Measurements from ENCODE around the gene RNF175. TPM values are rescaled to one million over a fixed set of nuclear protein-coding genes. Genes with fewer than 3 reads are reported as not detected.

The RNF175 gene
- total RNA-seq, 1 experiment from 2014 or later = 0.54 TPM

DNA sequence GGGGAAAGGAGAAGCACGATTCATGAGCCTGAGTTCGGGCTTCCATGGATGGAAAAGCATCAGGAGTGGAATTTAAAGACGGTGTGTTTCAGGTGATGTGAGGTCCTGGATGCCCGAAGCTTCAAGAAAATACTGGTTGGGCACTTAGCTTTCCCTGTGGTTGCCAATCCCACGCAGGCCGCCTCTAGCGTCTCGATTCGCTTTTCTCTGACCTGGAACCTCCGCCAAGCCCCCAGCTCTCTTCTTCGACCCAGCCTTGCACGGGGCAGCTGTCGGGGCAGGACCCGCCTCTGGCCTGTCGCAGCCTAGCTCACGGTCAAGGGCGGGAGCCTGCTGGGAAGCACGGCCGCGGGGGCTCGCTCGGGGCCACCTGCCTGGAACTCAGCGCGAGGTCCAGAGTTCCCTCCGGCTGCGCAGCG lies 76.1 kb downstream of the RNF175 start:
- BruUV-seq (replicated peaks) = no TSS peak
- Mint-ChIP-seq H3K9me3 (ENCODE audit: low read depth, unreplicated experiment) (no peaks in the 10 kb centered on the region), H3K36me3 (ENCODE audit: insufficient read depth, unreplicated experiment) (peaks cover 16% of the 10 kb centered on the region), H3K27ac (ENCODE audit: unreplicated experiment) (peak overlapping the region; percentile 17), H3K4me1 (ENCODE audit: low read depth, unreplicated experiment) (no peaks in the 10 kb centered on the region), H3K4me3 (ENCODE audit: low read depth, unreplicated experiment) (peak overlapping the region; percentile 62), H3K27me3 (ENCODE audit: unreplicated experiment) (no peaks in the 10 kb centered on the region)
- CTCF ChIA-PET = no interaction called here
- DNase-seq = no peak
- intact Hi-C loops (cut with micrococcal nuclease; ENCODE audit: unreplicated experiment) = no loop called here
- TF ChIP-seq, protein P1, sequence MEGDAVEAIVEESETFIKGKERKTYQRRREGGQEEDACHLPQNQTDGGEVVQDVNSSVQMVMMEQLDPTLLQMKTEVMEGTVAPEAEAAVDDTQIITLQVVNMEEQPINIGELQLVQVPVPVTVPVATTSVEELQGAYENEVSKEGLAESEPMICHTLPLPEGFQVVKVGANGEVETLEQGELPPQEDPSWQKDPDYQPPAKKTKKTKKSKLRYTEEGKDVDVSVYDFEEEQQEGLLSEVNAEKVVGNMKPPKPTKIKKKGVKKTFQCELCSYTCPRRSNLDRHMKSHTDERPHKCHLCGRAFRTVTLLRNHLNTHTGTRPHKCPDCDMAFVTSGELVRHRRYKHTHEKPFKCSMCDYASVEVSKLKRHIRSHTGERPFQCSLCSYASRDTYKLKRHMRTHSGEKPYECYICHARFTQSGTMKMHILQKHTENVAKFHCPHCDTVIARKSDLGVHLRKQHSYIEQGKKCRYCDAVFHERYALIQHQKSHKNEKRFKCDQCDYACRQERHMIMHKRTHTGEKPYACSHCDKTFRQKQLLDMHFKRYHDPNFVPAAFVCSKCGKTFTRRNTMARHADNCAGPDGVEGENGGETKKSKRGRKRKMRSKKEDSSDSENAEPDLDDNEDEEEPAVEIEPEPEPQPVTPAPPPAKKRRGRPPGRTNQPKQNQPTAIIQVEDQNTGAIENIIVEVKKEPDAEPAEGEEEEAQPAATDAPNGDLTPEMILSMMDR (IDR thresholded peaks at IDR 0.05; ENCODE audit: unreplicated experiment) = no peak

DNA sequence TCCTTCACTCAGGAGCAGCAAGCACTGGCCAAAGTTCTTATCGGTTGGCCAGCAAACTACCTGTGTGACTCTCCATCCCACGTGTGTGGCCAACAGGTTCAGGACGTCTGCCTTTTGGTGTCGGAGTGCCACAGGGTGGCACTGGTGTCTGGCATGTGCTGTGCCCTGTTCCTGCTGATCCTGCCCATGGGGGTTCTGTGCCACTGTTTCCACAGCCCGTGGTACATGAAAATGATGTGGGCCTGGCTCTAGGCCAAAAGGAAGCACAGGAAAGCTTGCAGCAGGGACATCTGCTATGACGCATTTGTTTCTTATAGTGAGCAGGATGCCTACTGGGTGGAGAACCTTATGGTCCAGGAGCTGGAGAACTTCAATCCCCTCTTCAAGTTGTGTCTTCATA lies 80.3 kb downstream of the RNF175 start:
- TF ChIP-seq, protein P1 (IDR thresholded peaks at IDR 0.05; ENCODE audit: unreplicated experiment) = no peak
- Mint-ChIP-seq H3K27ac (ENCODE audit: unreplicated experiment) (no peak overlapping the region), H3K4me1 (ENCODE audit: low read depth, unreplicated experiment) (no peaks in the 10 kb centered on the region), H3K9me3 (ENCODE audit: low read depth, unreplicated experiment) (no peaks in the 10 kb centered on the region), H3K36me3 (ENCODE audit: insufficient read depth, unreplicated experiment) (peaks cover 9% of the 10 kb centered on the region), H3K27me3 (ENCODE audit: unreplicated experiment) (no peaks in the 10 kb centered on the region), H3K4me3 (ENCODE audit: low read depth, unreplicated experiment) (no peak overlapping the region)
- CTCF ChIA-PET = no interaction called here
- no peak for DNase-seq
- intact Hi-C loops (cut with micrococcal nuclease; ENCODE audit: unreplicated experiment) = no loop called here
- BruUV-seq (replicated peaks) = no TSS peak

DNA sequence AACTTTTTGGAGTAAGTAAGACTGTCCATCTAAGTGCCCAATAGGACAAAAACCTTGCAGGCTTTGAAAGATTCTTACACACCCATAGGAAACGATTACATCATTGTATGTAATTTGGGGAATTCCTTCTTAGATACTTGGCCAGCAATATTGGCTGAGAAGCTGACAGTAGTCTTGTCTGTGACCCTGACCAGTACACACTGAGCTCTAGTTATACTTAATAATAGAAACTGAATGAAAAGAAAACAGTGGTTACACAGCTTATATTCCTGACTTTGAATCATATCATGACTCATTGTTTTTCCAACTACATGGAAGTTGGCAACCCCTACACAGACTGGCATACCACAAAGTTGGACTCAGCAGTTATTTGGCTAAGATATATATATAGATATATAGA lies 82.8 kb downstream of the RNF175 start:
- no TSS peak for BruUV-seq (replicated peaks)
- no peaks in the 10 kb centered on the region for H3K9me3 Mint-ChIP-seq (ENCODE audit: low read depth, unreplicated experiment)
- intact Hi-C loops (cut with micrococcal nuclease; ENCODE audit: unreplicated experiment) = no loop called here
- CTCF ChIA-PET = no interaction called here
- no peaks in the 10 kb centered on the region for H3K4me1 Mint-ChIP-seq (ENCODE audit: low read depth, unreplicated experiment)
- no peaks in the 10 kb centered on the region for H3K27me3 Mint-ChIP-seq (ENCODE audit: unreplicated experiment)
- no peaks in the 10 kb centered on the region for H3K36me3 Mint-ChIP-seq (ENCODE audit: insufficient read depth, unreplicated experiment)
- TF ChIP-seq, protein P1 (IDR thresholded peaks at IDR 0.05; ENCODE audit: unreplicated experiment) = no peak
- no peak for DNase-seq
- no peak overlapping the region for H3K27ac Mint-ChIP-seq (ENCODE audit: unreplicated experiment)
- H3K4me3 Mint-ChIP-seq (ENCODE audit: low read depth, unreplicated experiment) = no peak overlapping the region

DNA sequence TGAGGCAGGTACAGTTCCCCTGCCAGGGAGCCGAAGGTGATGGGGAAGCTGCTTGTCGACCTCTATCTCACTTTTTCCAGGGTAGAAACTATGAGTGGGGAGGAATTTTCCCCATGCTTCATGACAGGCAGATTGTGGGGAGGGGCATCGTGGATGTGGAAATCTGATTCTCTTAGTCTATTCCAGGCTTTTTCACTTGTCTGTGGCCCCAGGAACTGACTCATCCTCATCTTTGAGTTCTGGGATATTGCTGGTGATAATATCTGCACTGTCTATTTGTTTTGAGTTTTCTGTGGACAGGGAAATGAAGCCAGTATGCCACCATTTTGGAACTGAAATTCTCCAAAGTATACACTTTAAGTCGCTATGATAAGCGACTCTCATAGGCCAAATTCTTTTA lies 83.3 kb downstream of the RNF175 start:
- no TSS peak for BruUV-seq (replicated peaks)
- Mint-ChIP-seq H3K27me3 (ENCODE audit: unreplicated experiment) (no peaks in the 10 kb centered on the region), H3K27ac (ENCODE audit: unreplicated experiment) (no peak overlapping the region), H3K4me1 (ENCODE audit: low read depth, unreplicated experiment) (no peaks in the 10 kb centered on the region), H3K4me3 (ENCODE audit: low read depth, unreplicated experiment) (no peak overlapping the region), H3K9me3 (ENCODE audit: low read depth, unreplicated experiment) (no peaks in the 10 kb centered on the region), H3K36me3 (ENCODE audit: insufficient read depth, unreplicated experiment) (no peaks in the 10 kb centered on the region)
- no peak for DNase-seq
- intact Hi-C loops (cut with micrococcal nuclease; ENCODE audit: unreplicated experiment) = no loop called here
- TF ChIP-seq, protein P1 (IDR thresholded peaks at IDR 0.05; ENCODE audit: unreplicated experiment) = no peak
- CTCF ChIA-PET = no interaction called here

Measured in Calu3 (cell line).